Endothelial cell of umbilical vein (primary cell): Measurements from ENCODE around the gene PHLPP1. TPM values are rescaled to one million over a fixed set of nuclear protein-coding genes. Genes with fewer than 3 reads are reported as not detected.

ENCODE experiments used
- BruUV-seq: library from RNA; stranded (reverse); fragments of 400-500 nt; replicated peaks from 2 replicates; lab custom pipeline; 2021; lab: Mats Ljungman, UMichigan
- CTCF ChIA-PET: fragments of 300-600, 350-600 bp; sonication (Branson Sonifier 250); formaldehyde crosslinking; loops from one replicate; lab custom pipeline; 2021; ENCODE audit warnings: antibody characterized with exemption, inconsistent platforms; lab: Charles Lee
- POLR2A ChIA-PET: fragments of 300-600, 350-600 bp; sonication (Branson Sonifier 250); formaldehyde crosslinking; loops from one replicate; lab custom pipeline; 2021; ENCODE audit warnings: antibody characterized with exemption, inconsistent platforms; lab: Charles Lee
- DNase-seq: peaks from one replicate; pipeline ENCODE4 v3.0.0-alpha.2; 2011; ENCODE audit warnings: low read depth, low spot score
- FAIRE-seq: peaks from 2 replicates; lab custom pipeline; 2011; peaks lifted over from hg19 to GRCh38; lab: Jason Lieb, UNC
- H2AFZ ChIP-seq: 2 replicates; pipeline ENCODE4 v1.6.0; 2012; ENCODE audit warnings: low read depth, low read length, control low read depth, inconsistent platforms
- H3K27ac ChIP-seq: 2 replicates; pipeline ENCODE4 v1.5.1; 2011; ENCODE audit warnings: low read depth, mild to moderate bottlenecking, control low read depth, low read length, moderate library complexity; ENCODE audit not compliant: insufficient read depth
- H3K27me3 ChIP-seq, 2 experiments: 2 replicates each; pipeline versions ENCODE4 v1.6.0 to v1.6.1; 2011; ENCODE audit warnings: low read length in 2 of 2, mixed read lengths in 1 of 2; ENCODE audit not compliant: control insufficient read depth in 2 of 2, insufficient read depth in 2 of 2
- H3K36me3 ChIP-seq, 2 experiments: 2 replicates in 1 of 2; 3 replicates in 1 of 2; pipeline ENCODE4 v1.5.1; 2011; ENCODE audit warnings: low read length in 2 of 2, mild to moderate bottlenecking in 1 of 2, moderate library complexity in 1 of 2; ENCODE audit not compliant: control insufficient read depth in 2 of 2, insufficient read depth in 2 of 2; ENCODE audit errors: extremely low read depth in 1 of 2
- H3K4me1 ChIP-seq: 3 replicates; pipeline ENCODE4 v1.5.1; 2011; ENCODE audit warnings: mild to moderate bottlenecking, low read length; ENCODE audit not compliant: control insufficient read depth, insufficient read depth; ENCODE audit errors: extremely low read depth
- H3K4me2 ChIP-seq: 2 replicates; pipeline ENCODE4 v1.6.1; 2011; ENCODE audit warnings: low read length, control low read depth, mixed read lengths; ENCODE audit not compliant: insufficient read depth
- H3K4me3 ChIP-seq, 3 experiments: fragments of 200-600 bp in 1 of 3; sonication (generic), shearing (Covaris generic) in 1 of 3; replicated peaks in 1 of 3; 2 replicates each; pipeline ENCODE4 v1.5.1; 2011 to 2016; ENCODE audit warnings: control low read depth in 3 of 3, low read length in 3 of 3, mild to moderate bottlenecking in 2 of 3, inconsistent platforms in 1 of 3, low read depth in 1 of 3, moderate library complexity in 1 of 3; ENCODE audit not compliant: insufficient read depth in 1 of 3
- H3K79me2 ChIP-seq: 2 replicates; pipeline ENCODE4 v1.6.0; 2012; ENCODE audit warnings: low read length, inconsistent platforms; ENCODE audit not compliant: control insufficient read depth, insufficient read depth
- H3K9ac ChIP-seq: replicated peaks from 2 replicates; pipeline ENCODE3; 2011; ENCODE audit warnings: low read length, control low read depth; ENCODE audit not compliant: insufficient read depth; ENCODE audit errors: extremely low read depth
- H3K9me1 ChIP-seq: replicated peaks from 3 replicates; pipeline ENCODE4 v1.6.0; 2011; ENCODE audit warnings: mild to moderate bottlenecking, low read length; ENCODE audit not compliant: control insufficient read depth, insufficient read depth; ENCODE audit errors: extremely low read depth
- H3K9me3 ChIP-seq: replicated peaks from 2 replicates; pipeline ENCODE4 v1.5.1; 2012; ENCODE audit warnings: low read length, inconsistent platforms; ENCODE audit not compliant: control insufficient read depth, insufficient read depth
- H4K20me1 ChIP-seq: replicated peaks from 2 replicates; pipeline ENCODE3; 2011; ENCODE audit warnings: mild to moderate bottlenecking, low read length; ENCODE audit not compliant: control insufficient read depth, insufficient read depth; ENCODE audit errors: extremely low read depth
- CTCF ChIP-seq, 2 donors: IDR thresholded peaks; 1 replicate in 1 of 2; 2 replicates in 1 of 2; pipeline ENCODE4 v1.5.1; 2011; ENCODE audit warnings: low read length in 2 of 2, mild to moderate bottlenecking in 2 of 2, moderate library complexity in 2 of 2, control low read depth in 1 of 2, inconsistent platforms in 1 of 2, low read depth in 1 of 2; ENCODE audit not compliant: insufficient read depth in 1 of 2; ENCODE audit errors: extremely low read depth in 1 of 2
- EZH2 ChIP-seq: IDR thresholded peaks from 2 replicates; pipeline ENCODE4 v1.6.1; 2012; ENCODE audit warnings: borderline replicate concordance, low read depth, mild to moderate bottlenecking, moderate library complexity, low read length, inconsistent platforms; ENCODE audit not compliant: severe bottlenecking
- FOS ChIP-seq: IDR thresholded peaks from 2 replicates; pipeline ENCODE4 v1.6.1; 2011; ENCODE audit warnings: mild to moderate bottlenecking, low read length, moderate library complexity, borderline replicate concordance; ENCODE audit not compliant: insufficient read depth
- GATA2 ChIP-seq: IDR thresholded peaks from 2 replicates; pipeline ENCODE4 v1.7.0; 2011; ENCODE audit warnings: low read depth, mild to moderate bottlenecking, moderate library complexity, mixed read lengths, low read length; ENCODE audit not compliant: insufficient read length, insufficient read depth
- JUN ChIP-seq: IDR thresholded peaks from 2 replicates; pipeline ENCODE4 v1.6.1; 2011; ENCODE audit warnings: borderline replicate concordance, low read depth; ENCODE audit not compliant: insufficient read length, insufficient read depth
- MAX ChIP-seq: IDR thresholded peaks from 2 replicates; pipeline ENCODE4 v1.6.1; 2011; ENCODE audit not compliant: insufficient read depth, insufficient read length
- MYC ChIP-seq: IDR thresholded peaks from one replicate; pipeline ENCODE4 v1.6.1; 2011; ENCODE audit warnings: mild to moderate bottlenecking, low read depth, low read length
- POLR2A ChIP-seq: IDR thresholded peaks from 2 replicates; pipeline ENCODE4 v1.6.1; 2012; ENCODE audit warnings: low read depth, mild to moderate bottlenecking, control low read depth, low read length
- POLR2AphosphoS5 ChIP-seq: IDR thresholded peaks from 2 replicates; pipeline ENCODE4 v1.6.1; 2012; ENCODE audit warnings: low read depth, mild to moderate bottlenecking, control low read depth, low read length, moderate library complexity; ENCODE audit not compliant: insufficient read depth
- dilution Hi-C: fragments of 300-500 bp; cut with MboI; formaldehyde crosslinking; loops from one replicate; pipeline ENCODE4 v1.15.0; 2019; ENCODE audit warnings: low sequenced_read_pairs; ENCODE audit not compliant: extremely low pct_ligation_motif_present
- intact Hi-C: fragments of 100-400 bp; cut with micrococcal nuclease; formaldehyde crosslinking; loops from one replicate; pipeline ENCODE4 v1.10.0; 2022
- polyA plus RNA-seq, 4 experiments: library from polyadenylated mRNA; depleted of rRNA in 3 of 4; stranded (reverse) in 3 of 4; unstranded in 1 of 4; fragments of >200 nt; gene quantifications; 2 replicates each; pipeline versions ENCODE4 v1.2.1 to v1.2.3, GENCODE V29; 2011 to 2012; ENCODE audit warnings: missing spikeins in 1 of 4
- total RNA-seq: library from RNA; stranded (reverse); gene quantifications from 2 replicates; pipeline ENCODE4 v1.2.3, GENCODE V29; 2021

PHLPP1 gene
- total and polyA plus RNA-seq, 2 donors (not counting 3 experiments of a cell fraction or from before 2014, with no cell fraction given) = 4.0 to 10.8 TPM

- intact Hi-C loops (no loop called here), dilution Hi-C loops (no loop called here)
- FAIRE-seq (no peak), DNase-seq (no peak)
- H3K79me2 ChIP-seq = no peaks in the 10 kb centered on the region
- H3K4me3 ChIP-seq = no peak overlapping the region
- no TSS peak for BruUV-seq
- H4K20me1 ChIP-seq = no peaks in the 10 kb centered on the region
- no peak overlapping the region for H3K27ac ChIP-seq
- no peaks in the 10 kb centered on the region for H3K9me3 ChIP-seq
- H2AFZ ChIP-seq = no peak overlapping the region
- H3K4me2 ChIP-seq = no peak overlapping the region
- peaks cover 5% of the 10 kb centered on the region for H3K4me1 ChIP-seq
- TF ChIP-seq MYC (no peak), FOS (no peak), EZH2 (no peak), JUN (no peak), POLR2AphosphoS5 (no peak), GATA2 (no peak), POLR2A (no peak)
- H3K9me1 ChIP-seq = no peaks in the 10 kb centered on the region
- H3K9ac ChIP-seq = no peak overlapping the region
- ChIA-PET POLR2A (no interaction called here), CTCF (interaction anchor here (0.5 to 2.6 kb wide), 7 partner anchors 8 to 364 kb away, joined by 3 to 14 read pairs (median 5); partner anchors contain the start of gene PHLPP1)
- no peaks in the 10 kb centered on the region for H3K36me3 ChIP-seq
- no peaks in the 10 kb centered on the region for H3K27me3 ChIP-seq
Observed at GRCh38 chr18:62952807-62953206, 237.5 kb downstream of the PHLPP1 start.

- ChIA-PET CTCF (interaction anchor here (0.5 to 2.6 kb wide), 10 partner anchors 9 to 367 kb away, joined by 3 to 14 read pairs (median 4); partner anchors contain the start of gene PHLPP1), POLR2A (no interaction called here)
- Histone ChIP-seq H3K27ac (no peak overlapping the region), H3K36me3 (no peaks in the 10 kb centered on the region), H3K9ac (no peak overlapping the region), H3K9me3 (no peaks in the 10 kb centered on the region), H3K4me3 (no peak overlapping the region), H3K9me1 (no peaks in the 10 kb centered on the region), H4K20me1 (no peaks in the 10 kb centered on the region), H3K4me2 (no peak overlapping the region), H3K27me3 (no peaks in the 10 kb centered on the region), H3K4me1 (peaks cover 5% of the 10 kb centered on the region), H3K79me2 (no peaks in the 10 kb centered on the region), H2AFZ (no peak overlapping the region)
- TF ChIP-seq CTCF (IDR thresholded peaks at IDR 0.05; ENCODE audit: extremely low read depth in 1 of 2, insufficient read depth in 1 of 2, low read depth in 1 of 2, low read length in 2 of 2) = no peak
- TF ChIP-seq EZH2 = no peak
- TF ChIP-seq POLR2A = no peak
- TF ChIP-seq MAX = no peak
- no peak for TF ChIP-seq POLR2AphosphoS5
- TF ChIP-seq MYC = no peak
- TF ChIP-seq FOS = no peak
- TF ChIP-seq GATA2 = no peak
- TF ChIP-seq JUN = no peak
- intact Hi-C loops = no loop called here
- dilution Hi-C loops = no loop called here
- DNase-seq (no peak), FAIRE-seq (no peak)
- BruUV-seq = no TSS peak
Observed at GRCh38 chr18:62953663-62954062, 238.3 kb downstream of the PHLPP1 start.
